Measurements from ENCODE around the gene TMPRSS13. TPM values are rescaled to one million over a fixed set of nuclear protein-coding genes. Genes with fewer than 3 reads are reported as not detected.
"Not testable (repeated sequence)": the region's sequence is repeated elsewhere in the genome, so short reads cannot be mapped to it uniquely, and the experiment has no call there.

The TMPRSS13 gene
- 1.2 and 1.5 TPM in 2 replicates for total RNA-seq

DNA sequence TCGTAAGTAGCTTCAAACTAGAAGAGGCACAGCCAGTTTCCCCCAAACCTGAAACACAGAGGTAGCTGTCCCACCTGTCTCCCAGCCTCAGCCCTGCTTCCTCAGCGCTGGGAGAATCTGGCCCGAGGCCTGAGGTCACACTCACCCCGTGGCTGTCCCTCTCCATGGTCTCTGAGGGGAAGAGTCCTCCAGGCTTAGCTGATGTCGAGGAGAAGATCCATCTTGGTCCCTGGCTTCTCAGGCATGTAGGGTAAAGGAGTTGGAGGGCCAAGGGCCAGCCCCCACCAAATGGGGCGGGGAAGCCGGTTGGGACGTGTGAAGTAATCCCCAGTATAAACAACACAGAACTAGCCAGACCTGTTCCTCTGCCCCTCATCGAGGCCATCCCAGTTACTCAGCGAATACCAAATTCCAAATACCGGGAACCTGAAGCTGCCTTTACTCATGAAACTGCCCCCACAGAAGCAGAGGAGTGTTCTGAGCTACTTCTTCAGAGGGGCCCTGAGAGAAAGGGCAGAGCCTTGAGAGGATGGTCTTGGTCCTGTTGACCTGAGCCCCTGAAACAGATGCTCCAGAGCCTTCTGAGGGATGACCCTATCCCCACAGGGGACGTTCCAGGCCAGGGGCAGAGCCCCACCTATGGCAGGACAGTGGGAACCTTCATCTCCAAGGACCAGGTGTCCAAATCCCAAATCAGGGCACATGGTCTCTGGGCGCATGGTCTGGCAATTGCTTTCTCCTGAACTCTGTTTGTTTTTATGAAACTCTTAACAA, at the start of gene TMPRSS13:
Gene TMPRSS13 (minus strand): TSS at position 261 of the 774 bp plus-strand sequence. CDS start 95 bp downstream, at position 166.
- peak within 1 kb of the TSS; percentile 66 for H3K4me3 Mint-ChIP-seq
- intact Hi-C loops (cut with micrococcal nuclease), result no loop called here
- H3K27me3 Mint-ChIP-seq, result peaks cover 7% of the 10 kb centered on the region
- no peak for DNase-seq
- no peaks in the 10 kb centered on the region for H3K9me3 Mint-ChIP-seq
- peak within 1 kb of the TSS; percentile 93 for H3K27ac Mint-ChIP-seq
- peaks cover 38% of the 10 kb centered on the region for H3K4me1 Mint-ChIP-seq
- no peaks in the 10 kb centered on the region for H3K36me3 Mint-ChIP-seq (ENCODE audit: low read depth)

- H3K27me3 Mint-ChIP-seq, result no peaks in the 10 kb centered on the region
- DNase-seq, result no peak
- no peak overlapping the region for H3K27ac Mint-ChIP-seq
- H3K36me3 Mint-ChIP-seq (ENCODE audit: low read depth), result peaks cover 42% of the 10 kb centered on the region
- H3K4me3 Mint-ChIP-seq, result no peak overlapping the region
- H3K4me1 Mint-ChIP-seq, result peaks cover 67% of the 10 kb centered on the region
- intact Hi-C loops (cut with micrococcal nuclease), result no loop called here
- H3K9me3 Mint-ChIP-seq, result peaks cover 12% of the 10 kb centered on the region
These were observed 49.8 kb upstream of the TMPRSS13 start for GRCh38 chr11:117978991-117979390.

DNA sequence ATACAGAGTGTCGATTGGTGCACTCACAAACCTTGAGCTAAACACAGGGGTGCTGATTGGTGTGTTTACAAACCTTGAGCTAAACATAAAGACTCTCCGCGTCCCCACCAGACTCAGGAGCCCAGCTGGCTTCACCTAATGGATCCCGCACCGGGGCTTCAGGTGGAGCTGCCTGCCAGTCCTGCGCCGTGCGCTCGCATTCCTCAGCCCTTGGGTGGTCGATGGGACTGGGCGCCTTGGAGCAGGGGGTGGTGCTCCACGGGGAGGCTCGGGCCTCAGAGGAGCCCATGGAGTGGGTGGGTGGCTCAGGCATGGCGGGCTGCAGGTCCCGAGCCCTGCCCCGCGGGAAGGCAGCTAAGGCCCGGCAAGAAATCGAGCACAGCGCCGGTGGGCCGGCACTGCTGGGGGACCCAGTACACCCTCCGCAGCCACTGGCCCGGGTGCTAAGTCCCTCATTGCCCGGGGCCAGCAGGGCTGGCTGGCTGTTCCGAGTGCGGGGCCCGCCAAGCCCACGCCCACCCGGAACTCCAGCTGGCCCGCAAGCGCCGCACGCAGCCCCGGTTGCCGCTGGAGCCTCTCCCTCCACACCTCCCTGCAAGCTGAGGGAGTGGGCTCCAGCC, 49.2 kb upstream of the TMPRSS13 start:
- H3K27ac Mint-ChIP-seq; DNase-seq; H3K27me3 Mint-ChIP-seq; H3K9me3 Mint-ChIP-seq; intact Hi-C loops (cut with micrococcal nuclease); H3K4me3 Mint-ChIP-seq: not testable (repeated sequence)
- Mint-ChIP-seq H3K4me1 (peaks cover 65% of the 10 kb centered on the region), H3K36me3 (ENCODE audit: low read depth) (peaks cover 36% of the 10 kb centered on the region)

GRCh38 chr11:117977612-117978264, 48.5 kb upstream of the TMPRSS13 start:
- Mint-ChIP-seq H3K27ac (peak overlapping the region; percentile 56), H3K36me3 (ENCODE audit: low read depth) (peaks cover 34% of the 10 kb centered on the region), H3K4me1 (peaks cover 65% of the 10 kb centered on the region), H3K4me3 (peak overlapping the region; percentile 66)
- H3K9me3 Mint-ChIP-seq; H3K27me3 Mint-ChIP-seq; intact Hi-C loops (cut with micrococcal nuclease); DNase-seq: not testable (repeated sequence)

- H3K4me1 Mint-ChIP-seq, result peaks cover 70% of the 10 kb centered on the region
- no peaks in the 10 kb centered on the region for H3K27me3 Mint-ChIP-seq
- peaks cover 6% of the 10 kb centered on the region for H3K9me3 Mint-ChIP-seq
- H3K27ac Mint-ChIP-seq, result peak overlapping the region; percentile 63
- intact Hi-C loops (cut with micrococcal nuclease), result no loop called here
- DNase-seq, result no peak
- H3K4me3 Mint-ChIP-seq, result peak overlapping the region; percentile 32
- H3K36me3 Mint-ChIP-seq (ENCODE audit: low read depth), result peaks cover 36% of the 10 kb centered on the region
These were observed 47.8 kb upstream of the TMPRSS13 start for GRCh38 chr11:117977029-117977428.

DNA sequence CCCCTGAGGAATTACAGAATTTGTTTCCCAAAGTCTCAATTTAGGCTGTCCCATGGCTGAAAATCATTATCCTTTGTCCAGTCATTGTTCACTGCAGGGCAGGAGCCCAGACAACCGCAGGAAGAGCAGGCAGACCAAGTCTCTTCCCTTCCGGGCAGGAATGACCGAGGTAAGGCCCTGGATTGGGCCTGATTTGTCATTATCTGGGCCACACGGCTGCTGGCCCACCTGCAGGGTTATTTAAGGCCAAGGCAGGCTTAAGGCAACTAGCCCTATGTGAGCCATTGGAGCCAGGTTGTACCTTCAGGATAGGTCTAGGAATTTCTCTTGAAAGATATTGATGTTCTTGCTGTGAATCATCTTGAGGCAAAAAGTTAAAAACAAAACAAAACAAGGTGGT, 47.2 kb upstream of the TMPRSS13 start:
- no peak overlapping the region for H3K4me3 Mint-ChIP-seq
- H3K9me3 Mint-ChIP-seq, result peaks cover 6% of the 10 kb centered on the region
- DNase-seq, result no peak
- intact Hi-C loops (cut with micrococcal nuclease), result no loop called here
- no peaks in the 10 kb centered on the region for H3K27me3 Mint-ChIP-seq
- peaks cover 32% of the 10 kb centered on the region for H3K36me3 Mint-ChIP-seq (ENCODE audit: low read depth)
- no peak overlapping the region for H3K27ac Mint-ChIP-seq
- peaks cover 71% of the 10 kb centered on the region for H3K4me1 Mint-ChIP-seq

DNA sequence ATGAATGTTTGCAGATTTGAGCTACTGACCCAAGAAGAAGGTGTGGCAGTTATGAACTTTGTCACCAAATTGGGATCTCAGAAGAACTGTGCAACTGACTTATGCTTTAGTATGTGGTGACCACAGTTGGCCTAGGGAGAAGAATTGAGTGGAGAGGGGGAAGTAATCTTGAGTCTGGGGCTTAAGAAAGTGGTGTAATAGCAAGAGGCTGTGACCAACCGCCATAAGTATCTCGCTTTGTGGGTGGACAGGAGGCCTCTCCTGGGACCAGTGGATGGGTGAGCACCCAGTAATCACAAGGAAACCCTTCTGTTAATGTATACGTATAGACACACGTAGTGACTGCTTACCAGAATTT, 44.3 kb upstream of the TMPRSS13 start:
- Mint-ChIP-seq H3K27me3 (no peaks in the 10 kb centered on the region), H3K4me3 (peak overlapping the region; percentile 21), H3K9me3 (peaks cover 6% of the 10 kb centered on the region), H3K27ac (peak overlapping the region; percentile 21), H3K4me1 (peaks cover 83% of the 10 kb centered on the region), H3K36me3 (ENCODE audit: low read depth) (peaks cover 31% of the 10 kb centered on the region)
- intact Hi-C loops (cut with micrococcal nuclease), result no loop called here
- DNase-seq, result no peak

DNA sequence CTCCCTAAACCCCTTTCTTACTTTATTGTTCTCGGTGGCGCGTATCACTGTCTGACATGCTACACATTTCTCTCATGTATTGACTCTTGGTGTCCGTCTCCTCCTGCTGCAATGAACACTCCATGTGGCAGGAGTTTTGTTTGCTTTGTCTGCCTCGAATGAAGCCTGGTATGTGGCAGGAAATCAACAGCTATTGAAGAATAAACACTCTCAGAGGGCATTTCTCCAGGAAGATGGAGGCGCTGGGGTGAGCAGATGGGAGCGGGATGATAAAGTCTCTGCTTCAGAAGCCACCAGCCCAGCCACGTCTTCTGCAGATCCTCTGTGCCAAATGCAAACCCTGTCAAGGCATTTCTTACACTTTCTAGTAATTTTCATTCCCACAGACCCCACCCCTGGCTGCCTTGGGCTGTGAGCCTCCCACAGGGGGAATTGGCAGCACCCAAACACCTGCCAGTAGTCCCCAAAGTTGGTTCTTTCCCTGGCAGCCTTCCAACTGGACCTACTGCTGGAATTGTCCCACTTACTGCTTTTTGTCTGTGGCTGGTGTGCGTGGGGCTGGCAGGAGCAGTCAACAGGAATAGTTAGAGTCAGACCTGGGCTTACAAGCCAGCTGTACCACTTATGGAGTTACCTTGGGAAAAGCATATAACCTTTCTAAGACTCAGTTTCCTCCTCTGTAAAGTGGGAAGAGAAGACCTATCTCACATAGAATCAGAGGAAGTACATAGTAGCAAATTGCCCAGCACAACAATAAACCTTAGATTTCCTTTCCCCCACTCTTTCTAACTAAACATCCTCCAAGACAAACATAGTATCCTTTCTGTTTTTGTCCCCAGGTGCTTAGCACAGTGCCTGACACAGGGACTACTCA, 43.7 kb upstream of the TMPRSS13 start:
- Mint-ChIP-seq H3K27ac (peak overlapping the region; percentile 34), H3K9me3 (peaks cover 6% of the 10 kb centered on the region), H3K36me3 (ENCODE audit: low read depth) (peaks cover 31% of the 10 kb centered on the region), H3K27me3 (no peaks in the 10 kb centered on the region), H3K4me3 (peak overlapping the region; percentile 21), H3K4me1 (peaks cover 83% of the 10 kb centered on the region)
- intact Hi-C loops (cut with micrococcal nuclease), result no loop called here
- DNase-seq, result no peak

DNA sequence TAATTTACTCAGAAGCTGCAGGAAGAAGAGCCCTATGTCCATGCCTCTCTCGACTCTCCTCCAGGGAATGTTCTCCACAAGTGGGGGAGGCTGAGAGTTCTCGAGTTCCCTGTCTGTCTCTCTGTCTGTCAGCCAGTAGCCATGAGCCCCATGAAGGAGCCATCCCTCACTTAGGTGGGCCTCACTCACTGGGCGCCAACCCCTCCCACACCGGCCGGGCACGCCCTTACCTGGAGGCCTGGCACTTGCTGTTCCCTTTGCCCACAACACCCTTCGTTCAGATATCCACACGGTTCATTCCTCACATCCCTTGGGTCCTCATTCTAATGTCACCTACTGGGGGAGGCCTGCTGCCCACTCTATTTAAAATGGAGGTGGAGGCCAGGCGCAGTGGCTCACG, 42.8 kb upstream of the TMPRSS13 start:
- DNase-seq, result no peak
- H3K27ac Mint-ChIP-seq, result no peak overlapping the region
- H3K4me3 Mint-ChIP-seq, result no peak overlapping the region
- peaks cover 3% of the 10 kb centered on the region for H3K9me3 Mint-ChIP-seq
- peaks cover 26% of the 10 kb centered on the region for H3K36me3 Mint-ChIP-seq (ENCODE audit: low read depth)
- peaks cover 75% of the 10 kb centered on the region for H3K4me1 Mint-ChIP-seq
- intact Hi-C loops (cut with micrococcal nuclease), result no loop called here
- H3K27me3 Mint-ChIP-seq, result no peaks in the 10 kb centered on the region

DNA sequence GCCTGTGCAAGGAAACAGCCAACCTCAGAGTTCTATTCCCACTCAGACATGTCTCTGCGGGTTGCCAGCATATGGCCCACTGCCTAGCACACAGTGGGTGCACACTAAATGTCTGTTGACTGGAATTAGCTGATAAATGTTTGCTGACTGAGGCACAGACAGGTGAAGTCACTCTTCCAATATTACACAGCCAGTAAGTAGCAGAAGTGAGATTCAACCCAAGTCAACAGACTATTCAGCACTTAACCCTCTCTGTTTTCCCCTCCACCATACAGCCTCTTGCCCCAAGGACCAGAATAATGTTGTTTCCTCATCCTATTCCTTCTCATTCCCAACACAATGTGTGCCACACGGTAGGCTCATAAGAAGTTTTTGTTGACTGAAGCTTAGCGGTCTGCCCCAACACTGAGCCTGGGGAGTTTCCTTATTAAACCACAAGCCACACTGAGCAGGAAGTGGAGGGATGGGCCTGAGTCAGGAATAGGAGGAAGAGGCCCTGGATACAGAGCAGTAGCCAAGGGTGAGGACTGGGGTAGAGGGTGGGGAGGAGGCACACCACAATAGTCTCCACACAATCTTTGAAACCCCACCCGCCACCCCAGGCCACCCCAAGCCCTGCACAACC, 41.3 kb upstream of the TMPRSS13 start:
- intact Hi-C loops (cut with micrococcal nuclease), result loop anchor here (1.0 kb wide), 3 partner anchors 16 to 32 kb away; partner anchors contain the start of gene IL10RA
- Mint-ChIP-seq H3K4me1 (peaks cover 64% of the 10 kb centered on the region), H3K4me3 (peak overlapping the region; percentile 60), H3K27me3 (no peaks in the 10 kb centered on the region), H3K27ac (peak overlapping the region; percentile 78), H3K36me3 (ENCODE audit: low read depth) (peaks cover 15% of the 10 kb centered on the region), H3K9me3 (peaks cover 3% of the 10 kb centered on the region)
- DNase-seq, result peak; percentile 83

DNA sequence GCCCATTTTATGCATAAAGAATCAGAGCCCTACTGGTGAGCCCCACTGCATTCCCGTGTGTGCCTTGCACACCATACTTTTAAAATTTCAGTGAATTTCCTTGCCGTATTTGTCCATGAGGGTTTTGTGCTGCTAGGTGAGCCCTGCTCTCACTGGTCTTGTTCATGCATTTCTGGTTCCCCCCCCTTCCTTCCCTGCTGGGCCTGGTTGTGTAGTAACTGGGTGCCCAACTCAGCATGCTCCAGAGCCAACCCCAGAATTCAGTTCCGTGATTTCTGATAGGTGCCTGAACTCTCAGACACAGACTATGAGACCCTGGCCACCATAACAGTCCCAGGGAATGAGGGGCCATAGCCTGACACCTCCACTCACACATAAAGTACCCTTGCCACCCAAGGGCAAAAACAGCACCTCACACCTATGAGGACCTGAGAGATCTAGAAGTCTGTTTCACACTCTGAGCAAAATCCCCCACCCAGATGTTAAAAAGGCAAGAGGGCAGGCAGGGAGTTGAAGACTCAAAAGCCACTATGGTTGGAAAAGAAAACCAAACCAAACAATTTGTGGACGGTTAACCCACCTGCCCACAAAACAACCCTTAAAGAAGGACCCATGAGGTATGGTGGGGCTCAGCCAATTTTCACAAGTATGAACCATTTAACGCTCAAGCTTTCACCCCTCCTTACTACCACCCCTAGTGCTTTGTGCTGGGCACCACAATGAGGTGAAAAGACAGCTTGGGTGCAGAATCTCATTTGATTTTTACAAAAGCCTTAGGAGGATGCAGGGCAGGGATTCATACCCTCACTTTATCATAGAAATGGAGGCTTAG, 40.2 kb upstream of the TMPRSS13 start:
- Mint-ChIP-seq H3K4me1 (peaks cover 56% of the 10 kb centered on the region), H3K4me3 (no peak overlapping the region), H3K9me3 (peaks cover 2% of the 10 kb centered on the region), H3K27ac (peak overlapping the region; percentile 69), H3K27me3 (no peaks in the 10 kb centered on the region), H3K36me3 (ENCODE audit: low read depth) (peaks cover 15% of the 10 kb centered on the region)
- DNase-seq, result peak; percentile 55
- intact Hi-C loops (cut with micrococcal nuclease), result no loop called here

- no peak overlapping the region for H3K4me3 Mint-ChIP-seq
- peak; percentile 42 for DNase-seq
- no peak overlapping the region for H3K27ac Mint-ChIP-seq
- H3K4me1 Mint-ChIP-seq, result peaks cover 39% of the 10 kb centered on the region
- no peaks in the 10 kb centered on the region for H3K9me3 Mint-ChIP-seq
- peaks cover 13% of the 10 kb centered on the region for H3K36me3 Mint-ChIP-seq (ENCODE audit: low read depth)
- no peaks in the 10 kb centered on the region for H3K27me3 Mint-ChIP-seq
- intact Hi-C loops (cut with micrococcal nuclease), result no loop called here
These were observed 37.7 kb upstream of the TMPRSS13 start for GRCh38 chr11:117966908-117967307.
